Measurements from ENCODE around the gene PDHB.
A peak's percentile ranks its signal among the peaks of the same experiment; 100 is the strongest.

Gene PDHB

GRCh38 chr3:58473275-58473674 lies 39.6 kb upstream of the PDHB start:
- TF ChIP-seq CTCF (IDR thresholded peaks at IDR 0.05; ENCODE audit: control insufficient read depth, extremely low read depth, insufficient read depth) = no peak
- no peak for DNase-seq (ENCODE audit: low read depth)
- H3K4me3 ChIP-seq (ENCODE audit: low read depth, low read length) = no peak overlapping the region

- TF ChIP-seq CTCF (IDR thresholded peaks at IDR 0.05; ENCODE audit: control insufficient read depth, extremely low read depth, insufficient read depth) = no peak
- no peak overlapping the region for H3K4me3 ChIP-seq (ENCODE audit: low read depth, low read length)
- peak; percentile 84 for DNase-seq (ENCODE audit: low read depth)
Observed at GRCh38 chr3:58471025-58471887, 37.6 kb upstream of the PDHB start.

GRCh38 chr3:58470363-58471024 lies 36.9 kb upstream of the PDHB start:
- DNase-seq (ENCODE audit: low read depth) = no peak
- no peak overlapping the region for H3K4me3 ChIP-seq (ENCODE audit: low read depth, low read length)
- no peak for TF ChIP-seq CTCF (IDR thresholded peaks at IDR 0.05; ENCODE audit: control insufficient read depth, extremely low read depth, insufficient read depth)

GRCh38 chr3:58469096-58469495 lies 35.5 kb upstream of the PDHB start:
- no peak for TF ChIP-seq CTCF (IDR thresholded peaks at IDR 0.05; ENCODE audit: control insufficient read depth, extremely low read depth, insufficient read depth)
- DNase-seq (ENCODE audit: low read depth) = no peak
- no peak overlapping the region for H3K4me3 ChIP-seq (ENCODE audit: low read depth, low read length)

GRCh38 chr3:58466899-58467563 lies 33.4 kb upstream of the PDHB start:
- no peak for TF ChIP-seq CTCF (IDR thresholded peaks at IDR 0.05; ENCODE audit: control insufficient read depth, extremely low read depth, insufficient read depth)
- DNase-seq (ENCODE audit: low read depth) = no peak
- H3K4me3 ChIP-seq (ENCODE audit: low read depth, low read length) = no peak overlapping the region

- no peak for DNase-seq (ENCODE audit: low read depth)
- TF ChIP-seq CTCF (IDR thresholded peaks at IDR 0.05; ENCODE audit: control insufficient read depth, extremely low read depth, insufficient read depth) = no peak
- H3K4me3 ChIP-seq (ENCODE audit: low read depth, low read length) = no peak overlapping the region
Observed at GRCh38 chr3:58464866-58465265, 31.2 kb upstream of the PDHB start.
